Liver (tissue), 9 donors: Measurements from ENCODE around the gene LRMDA. TPM values are rescaled to one million over a fixed set of nuclear protein-coding genes. Genes with fewer than 3 reads are reported as not detected.

ENCODE experiments used
- DNase-seq: peaks from one replicate; pipeline ENCODE4 v3.0.0-alpha.2; 2017; ENCODE audit warnings: low spot score
- H3K27ac ChIP-seq, 2 donors: one replicate each; pipeline ENCODE4 v1.7.0; 2013; ENCODE audit warnings: inconsistent platforms in 2 of 2, low read length in 2 of 2, control low read depth in 1 of 2, low read depth in 1 of 2, mild to moderate bottlenecking in 1 of 2
- H3K27me3 ChIP-seq, 4 donors: one replicate each; pipeline versions ENCODE4 v1.6.1 to v1.7.0; 2013; ENCODE audit warnings: low read length in 3 of 4, inconsistent platforms in 1 of 4, mild to moderate bottlenecking in 1 of 4, moderate library complexity in 1 of 4; ENCODE audit not compliant: control insufficient read depth in 4 of 4, insufficient read depth in 4 of 4
- H3K36me3 ChIP-seq, 4 donors: one replicate each; pipeline versions ENCODE4 v1.6.1 to v1.7.0; 2013; ENCODE audit warnings: low read length in 3 of 4, mild to moderate bottlenecking in 3 of 4, low read depth in 1 of 4, moderate library complexity in 1 of 4; ENCODE audit not compliant: control insufficient read depth in 4 of 4, insufficient read depth in 3 of 4
- H3K4me1 ChIP-seq, 4 donors: one replicate each; pipeline versions ENCODE4 v1.6.1 to v1.7.0; 2013; ENCODE audit warnings: low read length in 3 of 4, mild to moderate bottlenecking in 3 of 4, moderate library complexity in 1 of 4; ENCODE audit not compliant: control insufficient read depth in 4 of 4, insufficient read depth in 4 of 4
- H3K4me3 ChIP-seq, 3 donors: one replicate each; pipeline versions ENCODE4 v1.6.1 to v1.7.0; 2013; ENCODE audit warnings: low read length in 3 of 3, control low read depth in 1 of 3, low read depth in 1 of 3, mild to moderate bottlenecking in 1 of 3
- H3K9ac ChIP-seq, 2 donors: one replicate each; pipeline ENCODE4 v1.7.0; 2013; ENCODE audit warnings: low read length in 2 of 2, mild to moderate bottlenecking in 2 of 2, moderate library complexity in 2 of 2, control low read depth in 1 of 2, low read depth in 1 of 2
- H3K9me3 ChIP-seq, 4 donors: one replicate each; pipeline versions ENCODE4 v1.6.1 to v1.7.0; 2013; ENCODE audit warnings: low read length in 3 of 4; ENCODE audit not compliant: control insufficient read depth in 4 of 4
- ATF3 ChIP-seq: IDR thresholded peaks from 2 replicates; pipeline ENCODE4 v1.6.1; 2016; ENCODE audit warnings: antibody characterized with exemption
- CTCF ChIP-seq: fragments of 150-350 bp; IDR thresholded peaks from 2 replicates; pipeline ENCODE4 v1.5.1; 2017; ENCODE audit warnings: improper control_type of control experiment, low read depth, low read length; ENCODE audit not compliant: missing input control
- EGR1 ChIP-seq, 2 donors: IDR thresholded peaks; 2 replicates each; pipeline ENCODE4 v1.6.1; 2016 to 2018; ENCODE audit warnings: antibody characterized with exemption in 2 of 2, low read depth in 2 of 2
- FOXA1 ChIP-seq: IDR thresholded peaks from 2 replicates; pipeline ENCODE4 v1.6.1; 2016; ENCODE audit warnings: antibody characterized with exemption
- GABPA ChIP-seq, 2 donors: IDR thresholded peaks in 1 of 2; conservative IDR thresholded peaks in 1 of 2; 2 replicates each; pipeline ENCODE4 v1.6.1; 2016; ENCODE audit warnings: antibody characterized with exemption in 2 of 2, mild to moderate bottlenecking in 1 of 2, moderate library complexity in 1 of 2
- HNF4A ChIP-seq, 2 donors: conservative IDR thresholded peaks; 2 replicates each; pipeline ENCODE4 v1.6.1; 2016; ENCODE audit warnings: antibody characterized with exemption in 2 of 2, mild to moderate bottlenecking in 2 of 2
- HNF4G ChIP-seq: IDR thresholded peaks from 2 replicates; pipeline ENCODE4 v1.6.1; 2016; ENCODE audit warnings: antibody characterized with exemption
- MAX ChIP-seq: IDR thresholded peaks from 2 replicates; pipeline ENCODE4 v1.6.1; 2016; ENCODE audit warnings: antibody characterized with exemption
- NR2F2 ChIP-seq: IDR thresholded peaks from 2 replicates; pipeline ENCODE4 v1.6.1; 2016; ENCODE audit warnings: antibody characterized with exemption
- RAD21 ChIP-seq, 2 donors: IDR thresholded peaks; 2 replicates each; pipeline ENCODE4 v1.6.1; 2016; ENCODE audit warnings: antibody characterized with exemption in 2 of 2, mild to moderate bottlenecking in 2 of 2
- RXRA ChIP-seq, 2 donors: IDR thresholded peaks; 2 replicates each; pipeline ENCODE4 v1.6.1; 2017 to 2018; ENCODE audit warnings: antibody characterized with exemption in 2 of 2, mild to moderate bottlenecking in 1 of 2
- SP1 ChIP-seq: IDR thresholded peaks from 2 replicates; pipeline ENCODE4 v1.6.1; 2018; ENCODE audit warnings: antibody characterized with exemption, mild to moderate bottlenecking
- TAF1 ChIP-seq: conservative IDR thresholded peaks from 2 replicates; pipeline ENCODE4 v1.6.1; 2016; ENCODE audit warnings: antibody characterized with exemption, mild to moderate bottlenecking
- YY1 ChIP-seq: IDR thresholded peaks from 2 replicates; pipeline ENCODE4 v1.6.1; 2016; ENCODE audit warnings: antibody characterized with exemption, mild to moderate bottlenecking
- ZBTB33 ChIP-seq: IDR thresholded peaks from 2 replicates; pipeline ENCODE4 v1.6.1; 2016; ENCODE audit warnings: antibody characterized with exemption
- WGBS: extraction: QIAGEN DNeasy Blood & Tissue Kit; methylation state at CpG from one replicate; pipeline ENCODE4 v1.1.7; 2013; 5-methylcytosine and 5-hydroxymethylcytosine counted together
- polyA plus RNA-seq, 2 donors: library from polyadenylated mRNA; stranded (reverse) in 1 of 2; unstranded in 1 of 2; fragments of 200-250 nt in 1 of 2; fragments of >200 nt in 1 of 2; fragmentation: Nextera tagmentation in 1 of 2; extraction: Ambion mirVana in 1 of 2; gene quantifications; one replicate each; pipeline versions ENCODE4 v1.2.1 to v1.2.3, GENCODE V29; 2013 to 2015
- total RNA-seq, 2 donors: library from RNA; depleted of rRNA; stranded (reverse); fragments of >200 nt; gene quantifications; one replicate each; pipeline ENCODE4 v1.2.3, GENCODE V29; 2014
- donor health status: healthy.
- donor health status: healthy.
- donor health status: healthy.
- donor health status: healthy.
- donor health status: healthy.

The LRMDA gene
- total and polyA plus RNA-seq, 4 donors: 7.9 to 15.8 (median 11.3) TPM

GRCh38 chr10:75709811-75710210 lies 278.4 kb downstream of the LRMDA start:
- Histone ChIP-seq H3K9ac (no peak overlapping the region), H3K36me3 (no peaks in the 10 kb centered on the region), H3K4me1 (peaks cover 0 to 13% (median 6%) of the 10 kb centered on the region in 4 donors), H3K4me3 (no peak overlapping the region), H3K27me3 (no peaks in the 10 kb centered on the region), H3K27ac (no peak overlapping the region), H3K9me3 (no peaks in the 10 kb centered on the region)
- TF ChIP-seq RAD21 (IDR thresholded peaks at IDR 0.05) (peak in 1 of 2 donors; percentile 16), RXRA (IDR thresholded peaks at IDR 0.05) (no peak), YY1 (no peak)
- no peak for DNase-seq
- WGBS: 57% methylated on average over 3 of the region's 3 CpGs

GRCh38 chr10:75712242-75712880 lies 280.9 kb downstream of the LRMDA start:
- Histone ChIP-seq H3K4me1 (peaks cover 0 to 13% (median 6%) of the 10 kb centered on the region in 4 donors), H3K36me3 (no peaks in the 10 kb centered on the region), H3K27ac (no peak overlapping the region), H3K27me3 (no peaks in the 10 kb centered on the region), H3K4me3 (no peak overlapping the region), H3K9ac (no peak overlapping the region), H3K9me3 (no peaks in the 10 kb centered on the region)
- no peak for DNase-seq
- 60% methylated on average over 22 of the region's 22 CpGs for WGBS
- TF ChIP-seq GABPA (IDR thresholded peaks at IDR 0.05 in 1 of 2, conservative IDR thresholded peaks at IDR 0.05 in 1 of 2): no peak
- no peak for TF ChIP-seq HNF4G
- no peak for TF ChIP-seq HNF4A (conservative IDR thresholded peaks at IDR 0.05)
- TF ChIP-seq SP1: no peak
- TF ChIP-seq EGR1 (IDR thresholded peaks at IDR 0.05; ENCODE audit: low read depth in 2 of 2): no peak
- TF ChIP-seq NR2F2: no peak
- TF ChIP-seq ZBTB33: no peak
- no peak for TF ChIP-seq FOXA1
- TF ChIP-seq ATF3: no peak
- no peak for TF ChIP-seq MAX
- TF ChIP-seq YY1: no peak
- TF ChIP-seq RXRA (IDR thresholded peaks at IDR 0.05): no peak
- TF ChIP-seq RAD21 (IDR thresholded peaks at IDR 0.05): no peak
- no peak for TF ChIP-seq TAF1
- TF ChIP-seq CTCF: no peak
